ENCODE results near the gene BCAR1. TPM values are rescaled to one million over a fixed set of nuclear protein-coding genes. Genes with fewer than 3 reads are reported as not detected.
A peak's percentile ranks its signal among the peaks of the same experiment; 100 is the strongest.

The BCAR1 gene
- total and polyA plus RNA-seq, 8 donors, result 30.1 to 66.7 (median 48.9) TPM

DNA sequence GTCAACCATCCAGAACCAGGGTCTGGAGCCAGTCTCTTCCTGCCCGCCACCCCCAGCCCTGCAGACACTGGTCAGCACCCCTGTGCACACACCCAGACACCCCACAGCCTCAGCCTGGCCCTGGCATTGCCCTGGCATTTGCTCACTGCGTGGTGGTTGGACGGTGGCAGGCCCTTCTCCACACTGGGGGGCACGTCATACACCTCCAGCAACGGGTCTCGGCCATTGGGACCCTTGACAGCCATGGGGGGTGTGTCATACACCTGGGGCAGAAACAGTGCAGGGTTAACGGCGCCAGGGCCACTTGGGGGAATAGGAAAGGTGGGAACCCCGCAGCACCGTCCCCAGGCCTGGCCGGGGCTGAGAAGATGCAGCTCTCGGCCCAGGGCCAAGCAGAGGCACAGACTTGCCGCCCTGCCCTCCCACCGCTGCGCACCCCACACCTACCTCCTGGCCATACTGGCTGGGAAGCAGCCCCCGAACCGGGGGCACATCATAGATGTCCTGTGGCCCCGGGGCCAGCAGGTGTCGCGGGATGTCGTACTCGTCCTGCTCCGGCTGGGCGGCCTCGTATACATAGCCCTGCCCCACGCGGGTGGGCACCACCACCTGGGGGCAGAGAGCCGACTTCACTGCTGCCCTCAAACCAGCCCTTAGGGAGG, 14.6 kb downstream of the BCAR1 start:
- peaks cover 0 to 43% (median 3%) of the 10 kb centered on the region in 3 donors for H3K36me3 ChIP-seq
- no peak for FAIRE-seq
- intact Hi-C loops (cut with DNase I), result loop anchor here in 1 of 3 donors (5.0 kb wide), 1 partner anchor 145 kb away; no protein-coding TSS in a partner anchor
- H3K4me3 ChIP-seq, result no peak overlapping the region
- no peaks in the 10 kb centered on the region for H3K9me3 ChIP-seq
- H3K27ac ChIP-seq, result no peak overlapping the region
- no peak for ATAC-seq
- TF ChIP-seq, protein P1, sequence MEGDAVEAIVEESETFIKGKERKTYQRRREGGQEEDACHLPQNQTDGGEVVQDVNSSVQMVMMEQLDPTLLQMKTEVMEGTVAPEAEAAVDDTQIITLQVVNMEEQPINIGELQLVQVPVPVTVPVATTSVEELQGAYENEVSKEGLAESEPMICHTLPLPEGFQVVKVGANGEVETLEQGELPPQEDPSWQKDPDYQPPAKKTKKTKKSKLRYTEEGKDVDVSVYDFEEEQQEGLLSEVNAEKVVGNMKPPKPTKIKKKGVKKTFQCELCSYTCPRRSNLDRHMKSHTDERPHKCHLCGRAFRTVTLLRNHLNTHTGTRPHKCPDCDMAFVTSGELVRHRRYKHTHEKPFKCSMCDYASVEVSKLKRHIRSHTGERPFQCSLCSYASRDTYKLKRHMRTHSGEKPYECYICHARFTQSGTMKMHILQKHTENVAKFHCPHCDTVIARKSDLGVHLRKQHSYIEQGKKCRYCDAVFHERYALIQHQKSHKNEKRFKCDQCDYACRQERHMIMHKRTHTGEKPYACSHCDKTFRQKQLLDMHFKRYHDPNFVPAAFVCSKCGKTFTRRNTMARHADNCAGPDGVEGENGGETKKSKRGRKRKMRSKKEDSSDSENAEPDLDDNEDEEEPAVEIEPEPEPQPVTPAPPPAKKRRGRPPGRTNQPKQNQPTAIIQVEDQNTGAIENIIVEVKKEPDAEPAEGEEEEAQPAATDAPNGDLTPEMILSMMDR (IDR thresholded peaks at IDR 0.05), result no peak
- DNase-seq, result peak in 3 of 6 donors; percentile 18 to 84 (median 47)
- H3K4me1 ChIP-seq, result peaks cover 11 to 16% (median 14%) of the 10 kb centered on the region in 3 donors
- WGBS, 2 donors, result 88 to 91% methylated on average over 28 of the region's 28 CpGs
- H3K27me3 ChIP-seq, result no peaks in the 10 kb centered on the region

DNA sequence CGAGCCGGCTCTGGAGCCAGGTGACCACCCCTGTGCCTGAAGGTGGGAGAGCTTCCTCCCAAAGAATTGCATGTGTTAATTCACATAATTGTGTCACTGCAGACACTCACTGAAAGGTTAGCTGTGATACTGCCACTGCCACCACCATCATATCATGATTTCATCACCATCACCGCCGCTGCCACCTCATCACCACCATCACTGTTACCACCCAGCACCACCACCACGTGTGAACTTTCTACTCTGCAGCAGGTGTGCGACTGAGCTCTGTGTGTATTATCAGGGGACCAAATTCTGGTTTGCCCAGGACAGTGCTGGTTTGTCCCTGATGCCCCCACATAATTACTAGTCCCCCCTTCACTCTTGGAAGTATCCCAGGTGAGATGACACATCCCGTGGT, 15.2 kb downstream of the BCAR1 start:
- H3K27me3 ChIP-seq, result no peaks in the 10 kb centered on the region
- no peak for FAIRE-seq
- no peak overlapping the region for H3K27ac ChIP-seq
- intact Hi-C loops (cut with DNase I), result loop anchor here in 1 of 3 donors (5.0 kb wide), 1 partner anchor 146 kb away; no protein-coding TSS in a partner anchor
- no peak for ATAC-seq
- WGBS, 2 donors, result 56 to 60% methylated on average over 7 of the region's 7 CpGs
- H3K4me3 ChIP-seq, result no peak overlapping the region
- TF ChIP-seq, protein P1 (IDR thresholded peaks at IDR 0.05), result no peak
- H3K36me3 ChIP-seq, result peaks cover 0 to 43% (median 0%) of the 10 kb centered on the region in 3 donors
- DNase-seq, result peak in 1 of 6 donors; percentile 40
- no peaks in the 10 kb centered on the region for H3K9me3 ChIP-seq
- H3K4me1 ChIP-seq, result peaks cover 11 to 16% (median 14%) of the 10 kb centered on the region in 3 donors

DNA sequence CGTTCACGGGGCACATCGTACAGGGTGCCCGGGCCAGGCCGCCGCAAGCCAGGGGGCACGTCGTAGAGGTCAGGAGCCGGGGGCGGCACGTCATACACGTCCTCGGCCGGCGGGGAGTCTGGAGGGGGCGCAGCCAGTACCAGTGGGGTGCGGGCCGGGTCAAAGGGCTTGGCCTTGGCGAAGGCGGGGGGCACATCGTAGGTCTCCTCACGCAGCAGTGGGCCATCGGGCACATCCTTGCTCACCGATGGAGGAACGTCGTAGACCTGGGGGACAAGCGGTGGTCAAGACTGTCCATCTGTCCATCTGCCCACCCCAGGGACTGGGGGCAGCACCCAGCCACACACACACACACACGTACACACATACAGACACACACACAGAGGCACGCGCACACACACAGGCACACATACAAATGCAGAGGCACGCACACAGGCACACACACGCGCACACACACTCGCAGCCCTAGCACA, 15.7 kb downstream of the BCAR1 start:
- H3K4me3 ChIP-seq, result no peak overlapping the region
- peaks cover 0 to 41% (median 0%) of the 10 kb centered on the region in 3 donors for H3K36me3 ChIP-seq
- H3K27ac ChIP-seq, result no peak overlapping the region
- ATAC-seq (no peak), FAIRE-seq (no peak), DNase-seq (peak in 3 of 6 donors; percentile 28 to 62 (median 38))
- peaks cover 11 to 16% (median 14%) of the 10 kb centered on the region in 3 donors for H3K4me1 ChIP-seq
- intact Hi-C loops (cut with DNase I), result loop anchor here in 1 of 3 donors (5.0 kb wide), 1 partner anchor 147 kb away; no protein-coding TSS in a partner anchor
- TF ChIP-seq, protein P1 (IDR thresholded peaks at IDR 0.05), result no peak
- 92 to 94% methylated on average over 34 of the region's 34 CpGs for WGBS, 2 donors
- H3K9me3 ChIP-seq, result no peaks in the 10 kb centered on the region
- no peaks in the 10 kb centered on the region for H3K27me3 ChIP-seq

DNA sequence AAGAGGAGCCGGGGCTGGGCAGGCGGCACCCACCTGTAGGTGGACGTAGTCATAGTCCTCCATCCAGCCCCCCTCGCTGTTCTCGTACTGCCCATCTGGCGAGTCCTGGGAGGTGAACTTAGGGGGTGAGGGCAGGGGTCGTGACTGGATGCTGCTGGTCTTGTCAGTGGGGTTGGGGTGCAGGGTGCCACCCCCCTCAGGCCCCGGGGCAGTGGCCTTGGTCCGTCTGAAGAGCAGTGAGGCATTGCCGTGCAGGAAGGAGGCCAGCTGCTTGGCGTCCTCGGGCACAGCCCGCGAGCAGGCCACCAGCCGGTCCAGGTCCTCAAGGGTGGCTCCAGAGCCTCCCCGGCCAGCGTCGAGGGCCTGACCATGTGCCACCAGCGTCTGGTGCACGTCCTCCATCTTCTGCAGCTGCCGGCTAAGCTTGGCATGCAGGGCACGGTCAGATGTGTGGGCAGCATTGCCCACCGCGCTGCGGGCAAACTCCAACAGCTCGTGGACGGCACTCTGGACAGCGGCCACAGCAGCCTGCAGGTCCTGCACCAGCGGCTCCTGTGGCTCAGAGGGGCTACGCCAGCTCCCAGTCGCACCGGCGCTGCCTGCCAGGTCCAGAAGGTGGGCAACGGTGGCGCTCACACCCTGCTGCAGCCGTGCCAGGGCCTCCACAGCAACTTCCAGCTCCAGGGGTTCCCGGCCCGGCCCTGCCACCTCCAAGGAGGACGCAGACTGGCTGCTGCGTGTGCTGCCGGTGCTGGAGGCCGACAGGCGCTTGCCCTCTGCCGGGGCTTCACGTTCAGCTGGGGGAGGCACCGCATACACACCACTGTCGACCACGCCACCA, 16.3 kb downstream of the BCAR1 start:
- H3K27me3 ChIP-seq, result no peaks in the 10 kb centered on the region
- WGBS, 2 donors, result 77 to 81% methylated on average over 48 of the region's 48 CpGs
- DNase-seq (peak in 5 of 6 donors; percentile 29 to 89 (median 63)), ATAC-seq (peak in 1 of 4 donors; percentile 1), FAIRE-seq (no peak)
- TF ChIP-seq, protein P1 (IDR thresholded peaks at IDR 0.05), result no peak
- H3K27ac ChIP-seq, result peak overlapping the region in 1 of 4 donors; percentile 64
- intact Hi-C loops (cut with DNase I), result loop anchor here in 2 of 3 donors (5.0 kb wide), 1 partner anchor 147 kb away; no protein-coding TSS in a partner anchor
- no peaks in the 10 kb centered on the region for H3K9me3 ChIP-seq
- peaks cover 11 to 16% (median 14%) of the 10 kb centered on the region in 3 donors for H3K4me1 ChIP-seq
- H3K4me3 ChIP-seq, result no peak overlapping the region
- H3K36me3 ChIP-seq, result peaks cover 0 to 41% (median 0%) of the 10 kb centered on the region in 3 donors

Data from pancreas (tissue), 10 donors.